ENCODE results near the gene ENC1.

GRCh38 chr5:74636552-74636951, 4.0 kb downstream of the ENC1 start:
- TF ChIP-seq POLR2A (IDR thresholded peaks at IDR 0.05; ENCODE audit: low read depth, low read length) (no peak), TAF1 (IDR thresholded peaks at IDR 0.05; ENCODE audit: low read depth, low read length) (no peak), POLR2AphosphoS5 (IDR thresholded peaks at IDR 0.05; ENCODE audit: low read depth, low read length) (no peak), PAX5 (IDR thresholded peaks at IDR 0.05; ENCODE audit: insufficient read depth, low read length, severe bottlenecking) (no peak)
